Activated B cell treated with CpG ODN at 0.5 μM for 24 hours (primary cell): Measurements from ENCODE around the gene ZNF512. TPM values are rescaled to one million over a fixed set of nuclear protein-coding genes. Genes with fewer than 3 reads are reported as not detected.

Experiments
- ATAC-seq: fragments of 200-7000 bp; cut with Tn5 transposase; one replicate; pipeline ENCODE4 v1.10.0; 2021; ENCODE audit warnings: low read depth, mild to moderate bottlenecking, moderate library complexity
- CTCF ChIA-PET: fragments of 350-600 bp; sonication (Branson Sonifier 250); formaldehyde crosslinking; loops from one replicate; lab custom pipeline; 2021; ENCODE audit warnings: antibody characterized with exemption; lab: Charles Lee
- POLR2A ChIA-PET: fragments of 350-600 bp; sonication (Branson Sonifier 250); formaldehyde crosslinking; loops from one replicate; lab custom pipeline; 2021; ENCODE audit warnings: antibody characterized with exemption; lab: Charles Lee
- DNase-seq: peaks from one replicate; pipeline ENCODE4 v3.0.0; 2022
- H3K27ac Mint-ChIP-seq: one replicate; pipeline ENCODE4 v1.8.0; 2020; ENCODE audit warnings: mixed read lengths
- H3K27me3 Mint-ChIP-seq: one replicate; pipeline ENCODE4 v1.8.0; 2021; ENCODE audit warnings: mixed read lengths
- H3K36me3 Mint-ChIP-seq: one replicate; pipeline ENCODE4 v1.8.0; 2021; ENCODE audit warnings: low read depth, mixed read lengths
- H3K4me1 Mint-ChIP-seq: one replicate; pipeline ENCODE4 v1.8.0; 2021; ENCODE audit warnings: mixed read lengths
- H3K4me3 Mint-ChIP-seq: one replicate; pipeline ENCODE4 v1.8.0; 2020; ENCODE audit warnings: mild to moderate bottlenecking, mixed read lengths
- H3K9me3 Mint-ChIP-seq: one replicate; pipeline ENCODE4 v1.8.0; 2020; ENCODE audit warnings: mixed read lengths
- CTCF ChIP-seq: fragments of 200-600 bp; IDR thresholded peaks from one replicate; pipeline ENCODE4 v1.8.0; 2022; ENCODE audit warnings: antibody characterized with exemption, mild to moderate bottlenecking
- intact Hi-C: fragments of 100-400 bp; cut with micrococcal nuclease; formaldehyde crosslinking; loops from one replicate; pipeline ENCODE4 v1.15.1; 2024
- total RNA-seq: library from RNA; stranded (reverse); gene quantifications from 2 replicates; pipeline ENCODE4 v1.2.3, GENCODE V29; 2022

ZNF512 gene
- total RNA-seq, 1 donor from 2014 or later, result 48.7 TPM

GRCh38 chr2:27664622-27665363 lies 82.0 kb downstream of the ZNF512 start:
- ChIA-PET POLR2A (interaction anchor here (0.5 to 2.0 kb wide), 4 partner anchors 18 to 428 kb away, joined by 4 to 20 read pairs (median 8); partner anchors contain the start of genes CCDC121 and GPN1), CTCF (interaction anchor here (0.8 to 1.7 kb wide), 2 partner anchors 19 kb away, joined by 3 to 12 read pairs; no protein-coding TSS in a partner anchor)
- DNase-seq (no peak), ATAC-seq (no peak)
- peaks cover 61% of the 10 kb centered on the region for H3K36me3 Mint-ChIP-seq
- H3K9me3 Mint-ChIP-seq, result no peaks in the 10 kb centered on the region
- no peak for TF ChIP-seq CTCF
- H3K27ac Mint-ChIP-seq, result peak overlapping the region; percentile 24
- no peaks in the 10 kb centered on the region for H3K27me3 Mint-ChIP-seq
- H3K4me1 Mint-ChIP-seq, result peaks cover 43% of the 10 kb centered on the region
- intact Hi-C loops, result no loop called here
- H3K4me3 Mint-ChIP-seq, result peak overlapping the region; percentile 100

GRCh38 chr2:27667446-27667845 lies 84.6 kb downstream of the ZNF512 start:
- intact Hi-C loops, result no loop called here
- Mint-ChIP-seq H3K27ac (no peak overlapping the region), H3K36me3 (peaks cover 63% of the 10 kb centered on the region), H3K4me3 (no peak overlapping the region), H3K27me3 (no peaks in the 10 kb centered on the region), H3K9me3 (no peaks in the 10 kb centered on the region), H3K4me1 (peaks cover 31% of the 10 kb centered on the region)
- CTCF ChIA-PET, result no interaction called here
- no peak for TF ChIP-seq CTCF
- no peak for ATAC-seq
- POLR2A ChIA-PET, result interaction anchor here (0.6 to 1.8 kb wide), 2 partner anchors 39 to 49 kb away, joined by 3 to 6 read pairs; partner anchors contain the start of genes CCDC121 and GPN1
- no peak for DNase-seq

GRCh38 chr2:27671235-27671634 lies 88.4 kb downstream of the ZNF512 start:
- ChIA-PET CTCF (no interaction called here), POLR2A (no interaction called here)
- peaks cover 75% of the 10 kb centered on the region for H3K36me3 Mint-ChIP-seq
- H3K27ac Mint-ChIP-seq, result no peak overlapping the region
- H3K4me3 Mint-ChIP-seq, result no peak overlapping the region
- H3K4me1 Mint-ChIP-seq, result peaks cover 2% of the 10 kb centered on the region
- no peak for DNase-seq
- no peak for ATAC-seq
- H3K9me3 Mint-ChIP-seq, result no peaks in the 10 kb centered on the region
- no peak for TF ChIP-seq CTCF
- no peaks in the 10 kb centered on the region for H3K27me3 Mint-ChIP-seq
- intact Hi-C loops, result no loop called here

Other genes starting within 250 kb of the ZNF512 start
- 91.7 and 119 TPM in 2 replicates for gene GTF3C2, start 226.3 kb upstream of the ZNF512 start, total RNA-seq
- gene EIF2B4, start 212.7 kb upstream of the ZNF512 start, total RNA-seq, result 43.3 and 49.9 TPM in 2 replicates
- gene SNX17, start 212.4 kb upstream of the ZNF512 start, total RNA-seq, result 124 and 128 TPM in 2 replicates
- gene ZNF513, start 202.3 kb upstream of the ZNF512 start, total RNA-seq, result 30.1 and 32.8 TPM in 2 replicates
- 74.7 and 75.2 TPM in 2 replicates for gene PPM1G, start 173.5 kb upstream of the ZNF512 start, total RNA-seq
- 78.9 and 82.3 TPM in 2 replicates for gene NRBP1, start 154.4 kb upstream of the ZNF512 start, total RNA-seq
- gene KRTCAP3, start 140.7 kb upstream of the ZNF512 start, total RNA-seq, result 6.3 and 10.0 TPM in 2 replicates
- 12.7 and 14.4 TPM in 2 replicates for gene IFT172, start 93.3 kb upstream of the ZNF512 start, total RNA-seq
- gene FNDC4, start 87.8 kb upstream of the ZNF512 start, total RNA-seq, result not detected in 2 replicates
- gene GCKR, start 86.2 kb upstream of the ZNF512 start, total RNA-seq, result not detected in 2 replicates
- 0.69 and 0.71 TPM in 2 replicates for gene CCDC121, start 46.0 kb downstream of the ZNF512 start, total RNA-seq
- 36.9 and 39.3 TPM in 2 replicates for gene GPN1, start 46.0 kb downstream of the ZNF512 start, total RNA-seq
- 28.1 and 30.9 TPM in 2 replicates for gene SUPT7L, start 80.6 kb downstream of the ZNF512 start, total RNA-seq
- 21.4 and 22.0 TPM in 2 replicates for gene SLC4A1AP, start 80.8 kb downstream of the ZNF512 start, total RNA-seq
- 24.6 and 27.4 TPM in 2 replicates for gene MRPL33, start 188.7 kb downstream of the ZNF512 start, total RNA-seq